ENCODE results near the gene TMEM179. TPM values are rescaled to one million over a fixed set of nuclear protein-coding genes. Genes with fewer than 3 reads are reported as not detected.
A peak's percentile ranks its signal among the peaks of the same experiment; 100 is the strongest.

TMEM179 gene
- total RNA-seq, 6 donors from 2014 or later: not detected

- WGBS, 2 donors: 70 to 78% methylated on average over 2 to 3 of the region's 3 CpGs
- H3K4me3 ChIP-seq: no peak overlapping the region
- TF ChIP-seq EP300 (IDR thresholded peaks at IDR 0.05) (no peak), POLR2AphosphoS5 (IDR thresholded peaks at IDR 0.05) (no peak), CTCF (IDR thresholded peaks at IDR 0.05) (no peak)
- H3K27me3 ChIP-seq: peaks cover 0 to 11% (median 0%) of the 10 kb centered on the region in 4 donors
- DNase-seq (peak in 1 of 2 donors; percentile 29), ATAC-seq (ENCODE audit: low FRiP score in 2 of 2) (no peak)
- H3K27ac ChIP-seq: no peak overlapping the region
- H3K9me3 ChIP-seq: no peaks in the 10 kb centered on the region
- no peaks in the 10 kb centered on the region for H3K36me3 ChIP-seq
- H3K4me1 ChIP-seq: peaks cover 8 to 11% (median 9%) of the 10 kb centered on the region in 4 donors
Observed at GRCh38 chr14:104560586-104560945, 44.0 kb downstream of the TMEM179 start.

- Histone ChIP-seq H3K36me3 (no peaks in the 10 kb centered on the region), H3K27me3 (peaks cover 0 to 6% (median 0%) of the 10 kb centered on the region in 4 donors), H3K9me3 (no peaks in the 10 kb centered on the region), H3K27ac (no peak overlapping the region), H3K4me3 (no peak overlapping the region), H3K4me1 (peaks cover 8 to 11% (median 9%) of the 10 kb centered on the region in 4 donors)
- no peak for ATAC-seq (ENCODE audit: low FRiP score in 2 of 2)
- WGBS, 2 donors: 85 to 87% methylated on average over 15 to 19 of the region's 21 CpGs
- peak in 1 of 2 donors; percentile 55 for DNase-seq
- TF ChIP-seq EP300 (IDR thresholded peaks at IDR 0.05) (no peak), CTCF (IDR thresholded peaks at IDR 0.05) (no peak)
Observed at GRCh38 chr14:104559804-104560585, 44.6 kb downstream of the TMEM179 start.

DNA sequence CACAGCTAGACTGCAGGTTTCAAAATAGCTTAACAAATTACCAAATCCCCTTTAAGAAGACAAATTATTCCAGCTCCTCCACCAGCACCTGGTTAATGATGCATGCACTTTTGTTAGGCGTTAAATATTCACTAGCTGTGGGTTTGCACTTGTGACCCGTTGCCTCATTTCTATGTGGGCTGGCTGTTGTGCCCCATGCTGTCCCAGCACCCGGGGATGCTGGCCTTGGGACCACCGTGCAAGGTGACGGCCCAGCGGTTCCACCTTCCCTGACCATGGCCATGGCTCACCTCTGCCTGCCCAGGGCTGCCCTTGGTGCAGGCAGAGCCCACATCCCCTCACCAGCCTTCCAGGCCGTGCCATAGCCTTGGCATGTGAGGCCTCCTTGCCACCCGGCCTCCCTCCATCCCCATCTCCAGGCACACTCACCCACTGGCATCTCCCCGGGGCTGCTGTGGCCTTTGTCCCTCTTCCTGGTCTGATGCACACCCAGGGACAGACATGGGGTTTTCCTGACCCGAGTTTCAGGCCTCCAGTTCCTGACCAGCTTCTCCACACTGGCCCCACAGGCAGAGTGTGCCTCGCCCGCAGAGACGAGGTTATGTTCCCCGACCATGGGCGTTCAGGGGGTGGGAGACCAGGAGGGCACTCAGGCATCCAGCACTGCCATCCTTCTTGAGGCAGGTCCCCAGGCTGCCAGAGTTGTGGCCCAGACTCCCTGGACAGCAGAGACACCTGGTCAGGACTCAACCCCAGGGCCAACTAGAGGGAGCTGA lies 45.4 kb downstream of the TMEM179 start:
- no peak for TF ChIP-seq POLR2A (IDR thresholded peaks at IDR 0.05)
- TF ChIP-seq EP300 (IDR thresholded peaks at IDR 0.05): no peak
- no peak for TF ChIP-seq CTCF (IDR thresholded peaks at IDR 0.05)
- no peak for TF ChIP-seq POLR2AphosphoS5 (IDR thresholded peaks at IDR 0.05)
- Histone ChIP-seq H3K27me3 (no peaks in the 10 kb centered on the region), H3K4me1 (peaks cover 8 to 9% (median 9%) of the 10 kb centered on the region in 4 donors), H3K4me3 (no peak overlapping the region), H3K36me3 (no peaks in the 10 kb centered on the region), H3K27ac (no peak overlapping the region), H3K9me3 (no peaks in the 10 kb centered on the region)
- peak in 1 of 2 donors; percentile 56 for DNase-seq
- no peak for ATAC-seq (ENCODE audit: low FRiP score in 2 of 2)
- 82 to 84% methylated on average over 12 to 15 of the region's 15 CpGs for WGBS, 2 donors

GRCh38 chr14:104558231-104559027 lies 46.1 kb downstream of the TMEM179 start:
- Histone ChIP-seq H3K27ac (no peak overlapping the region), H3K27me3 (no peaks in the 10 kb centered on the region), H3K36me3 (no peaks in the 10 kb centered on the region), H3K9me3 (no peaks in the 10 kb centered on the region), H3K4me1 (peaks cover 0 to 1% (median under 1%) of the 10 kb centered on the region in 4 donors), H3K4me3 (no peak overlapping the region)
- no peak for ATAC-seq (ENCODE audit: low FRiP score in 2 of 2)
- peak in 1 of 2 donors; percentile 43 for DNase-seq
- 93 to 96% methylated on average over 9 to 13 of the region's 16 CpGs for whole genome bisulfite sequencing, 2 donors
- TF ChIP-seq EP300 (IDR thresholded peaks at IDR 0.05) (no peak), CTCF (IDR thresholded peaks at IDR 0.05) (no peak), POLR2AphosphoS5 (IDR thresholded peaks at IDR 0.05) (no peak), POLR2A (IDR thresholded peaks at IDR 0.05) (no peak)

Measured in upper lobe of left lung (tissue), 6 donors.